ENCODE measurements around the gene BMP8A. TPM values are rescaled to one million over a fixed set of nuclear protein-coding genes. Genes with fewer than 3 reads are reported as not detected.

The BMP8A gene
- total and polyA plus RNA-seq, 4 experiments from 2014 or later, result not detected

- intact Hi-C loops (cut with micrococcal nuclease), result no loop called here
- Mint-ChIP-seq H3K4me1 (peaks cover 0 to 1% (median 0%) of the 10 kb centered on the region in 4 donors), H3K4me3 (no peak overlapping the region), H3K36me3 (peaks cover 43 to 53% of the 10 kb centered on the region in 2 donors), H3K27me3 (no peaks in the 10 kb centered on the region), H3K9me3 (no peaks in the 10 kb centered on the region), H3K27ac (peak overlapping the region in 1 of 7 donors; percentile 9)
- ChIA-PET POLR2A (ENCODE audit: partially characterized antibody) (no interaction called here), CTCF (ENCODE audit: partially characterized antibody) (interaction anchor here (1.4 kb wide), 1 partner anchor 33 kb away, joined by 4 read pairs; no protein-coding TSS in a partner anchor)
- Histone ChIP-seq H3K27ac (ENCODE audit: low read depth, low read length) (no peak overlapping the region), H3K9me3 (ENCODE audit: control insufficient read depth in 1 of 2, low read length in 2 of 2) (no peaks in the 10 kb centered on the region), H3K36me3 (ENCODE audit: insufficient read depth, low read length) (peaks cover 6% of the 10 kb centered on the region), H3K4me3 (ENCODE audit: low read length in 2 of 2) (no peak overlapping the region), H3K27me3 (ENCODE audit: insufficient read depth, low read length) (no peaks in the 10 kb centered on the region), H3K4me1 (ENCODE audit: insufficient read depth, low read length) (no peaks in the 10 kb centered on the region)
- no peak for DNase-seq
Observed at GRCh38 chr1:39544327-39544726, 52.9 kb downstream of the BMP8A start.

- ChIA-PET CTCF (ENCODE audit: partially characterized antibody) (no interaction called here), POLR2A (ENCODE audit: partially characterized antibody) (interaction anchor here (1.3 kb wide), 1 partner anchor 31 kb away, joined by 3 read pairs; the partner anchor contains the start of gene PABPC4)
- H3K36me3 ChIP-seq (ENCODE audit: insufficient read depth, low read length), result peaks cover 4% of the 10 kb centered on the region
- intact Hi-C loops (cut with micrococcal nuclease), result no loop called here
- H3K4me1 ChIP-seq (ENCODE audit: insufficient read depth, low read length), result no peaks in the 10 kb centered on the region
- Mint-ChIP-seq H3K27me3 (no peaks in the 10 kb centered on the region), H3K36me3 (peaks cover 44 to 50% of the 10 kb centered on the region in 2 donors), H3K4me3 (no peak overlapping the region), H3K4me1 (peaks cover 0 to 1% (median 0%) of the 10 kb centered on the region in 4 donors), H3K27ac (peak overlapping the region in 1 of 7 donors; percentile 48), H3K9me3 (no peaks in the 10 kb centered on the region)
- H3K27me3 ChIP-seq (ENCODE audit: insufficient read depth, low read length), result no peaks in the 10 kb centered on the region
- no peak overlapping the region for H3K27ac ChIP-seq (ENCODE audit: low read depth, low read length)
- H3K9me3 ChIP-seq (ENCODE audit: control insufficient read depth in 1 of 2, low read length in 2 of 2), result no peaks in the 10 kb centered on the region
- no peak for DNase-seq
- H3K4me3 ChIP-seq (ENCODE audit: low read length in 2 of 2), result no peak overlapping the region
Observed at GRCh38 chr1:39545531-39545930, 54.1 kb downstream of the BMP8A start.

- peak overlapping the region in 1 of 7 donors; percentile 27 for H3K27ac Mint-ChIP-seq
Observed at GRCh38 chr1:39554277-39554676, 62.8 kb downstream of the BMP8A start.

GRCh38 chr1:39561279-39561678 lies 69.8 kb downstream of the BMP8A start:
- POLR2A ChIA-PET (ENCODE audit: partially characterized antibody), result interaction anchor here (3.3 kb wide), 1 partner anchor 15 kb away, joined by 40 read pairs; the partner anchor contains the start of gene PABPC4
- Histone ChIP-seq H3K27ac (ENCODE audit: low read depth, low read length) (no peak overlapping the region), H3K4me1 (ENCODE audit: insufficient read depth, low read length) (peaks cover 15% of the 10 kb centered on the region), H3K36me3 (ENCODE audit: insufficient read depth, low read length) (peaks cover 55% of the 10 kb centered on the region), H3K27me3 (ENCODE audit: insufficient read depth, low read length) (no peaks in the 10 kb centered on the region), H3K4me3 (ENCODE audit: low read length in 2 of 2) (no peak overlapping the region), H3K9me3 (ENCODE audit: control insufficient read depth in 1 of 2, low read length in 2 of 2) (no peaks in the 10 kb centered on the region)
- Mint-ChIP-seq H3K4me1 (peaks cover 7 to 26% (median 17%) of the 10 kb centered on the region in 4 donors), H3K36me3 (peaks cover 59 to 77% of the 10 kb centered on the region in 2 donors), H3K4me3 (no peak overlapping the region), H3K9me3 (peaks cover 0 to 4% (median 0%) of the 10 kb centered on the region in 8 donors), H3K27ac (peak overlapping the region in 4 of 7 donors; percentile 1 to 52 (median 31)), H3K27me3 (no peaks in the 10 kb centered on the region)
- intact Hi-C loops (cut with micrococcal nuclease), result no loop called here
- DNase-seq, result no peak
- CTCF ChIA-PET (ENCODE audit: partially characterized antibody), result interaction anchor here (0.9 to 2.0 kb wide), 3 partner anchors 14 to 20 kb away, joined by 5 read pairs; no protein-coding TSS in a partner anchor

More at GRCh38 chr1:39554277-39554676, 62.8 kb downstream of the BMP8A start:
- Histone ChIP-seq H3K27me3 (ENCODE audit: insufficient read depth, low read length) (no peaks in the 10 kb centered on the region), H3K4me3 (ENCODE audit: low read length in 2 of 2) (no peak overlapping the region), H3K36me3 (ENCODE audit: insufficient read depth, low read length) (peaks cover 5% of the 10 kb centered on the region), H3K4me1 (ENCODE audit: insufficient read depth, low read length) (peaks cover 6% of the 10 kb centered on the region), H3K9me3 (ENCODE audit: control insufficient read depth in 1 of 2, low read length in 2 of 2) (no peaks in the 10 kb centered on the region), H3K27ac (ENCODE audit: low read depth, low read length) (no peak overlapping the region)
- intact Hi-C loops (cut with micrococcal nuclease), result no loop called here
- no peak for DNase-seq
- H3K4me1 Mint-ChIP-seq, result peaks cover 5 to 14% (median 7%) of the 10 kb centered on the region in 4 donors
- H3K9me3 Mint-ChIP-seq, result peaks cover 0 to 4% (median 0%) of the 10 kb centered on the region in 8 donors
- POLR2A ChIA-PET (ENCODE audit: partially characterized antibody), result no interaction called here
- CTCF ChIA-PET (ENCODE audit: partially characterized antibody), result no interaction called here
- no peak overlapping the region for H3K4me3 Mint-ChIP-seq
- H3K36me3 Mint-ChIP-seq, result peaks cover 18 to 20% of the 10 kb centered on the region in 2 donors
- no peaks in the 10 kb centered on the region for H3K27me3 Mint-ChIP-seq

GRCh38 chr1:39562886-39563285 lies 71.5 kb downstream of the BMP8A start:
- peaks cover 4 to 22% (median 14%) of the 10 kb centered on the region in 4 donors for H3K4me1 Mint-ChIP-seq
- H3K9me3 Mint-ChIP-seq, result peaks cover 0 to 2% (median 0%) of the 10 kb centered on the region in 8 donors
- H3K27ac Mint-ChIP-seq, result peak overlapping the region in 3 of 7 donors; percentile 52 to 77 (median 73)
- H3K4me3 Mint-ChIP-seq, result no peak overlapping the region
- intact Hi-C loops (cut with micrococcal nuclease), result no loop called here
- H3K36me3 Mint-ChIP-seq, result peaks cover 76 to 93% of the 10 kb centered on the region in 2 donors
- peaks cover 15% of the 10 kb centered on the region for H3K4me1 ChIP-seq (ENCODE audit: insufficient read depth, low read length)
- CTCF ChIA-PET (ENCODE audit: partially characterized antibody), result interaction anchor here (1.2 kb wide), 1 partner anchor 11 kb away, joined by 3 read pairs; no protein-coding TSS in a partner anchor
- POLR2A ChIA-PET (ENCODE audit: partially characterized antibody), result interaction anchor here (2.9 kb wide), 1 partner anchor 13 kb away, joined by 10 read pairs; no protein-coding TSS in a partner anchor
- H3K27me3 Mint-ChIP-seq, result no peaks in the 10 kb centered on the region
- no peak overlapping the region for H3K27ac ChIP-seq (ENCODE audit: low read depth, low read length)
- no peak for DNase-seq
- H3K27me3 ChIP-seq (ENCODE audit: insufficient read depth, low read length), result no peaks in the 10 kb centered on the region
- H3K9me3 ChIP-seq (ENCODE audit: control insufficient read depth in 1 of 2, low read length in 2 of 2), result no peaks in the 10 kb centered on the region
- no peak overlapping the region for H3K4me3 ChIP-seq (ENCODE audit: low read length in 2 of 2)
- H3K36me3 ChIP-seq (ENCODE audit: insufficient read depth, low read length), result peaks cover 70% of the 10 kb centered on the region

- intact Hi-C loops (cut with micrococcal nuclease), result no loop called here
- no peaks in the 10 kb centered on the region for H3K27me3 ChIP-seq (ENCODE audit: insufficient read depth, low read length)
- POLR2A ChIA-PET (ENCODE audit: partially characterized antibody), result interaction anchor here (2.9 kb wide), 1 partner anchor 12 kb away, joined by 10 read pairs; no protein-coding TSS in a partner anchor
- CTCF ChIA-PET (ENCODE audit: partially characterized antibody), result interaction anchor here (1.2 kb wide), 1 partner anchor 10 kb away, joined by 3 read pairs; no protein-coding TSS in a partner anchor
- H3K36me3 ChIP-seq (ENCODE audit: insufficient read depth, low read length), result peaks cover 76% of the 10 kb centered on the region
- Mint-ChIP-seq H3K4me3 (no peak overlapping the region), H3K4me1 (peaks cover 4 to 18% (median 13%) of the 10 kb centered on the region in 4 donors), H3K36me3 (peaks cover 81 to 96% of the 10 kb centered on the region in 2 donors), H3K9me3 (no peaks in the 10 kb centered on the region), H3K27me3 (no peaks in the 10 kb centered on the region), H3K27ac (no peak overlapping the region)
- H3K27ac ChIP-seq (ENCODE audit: low read depth, low read length), result no peak overlapping the region
- no peak overlapping the region for H3K4me3 ChIP-seq (ENCODE audit: low read length in 2 of 2)
- no peak for DNase-seq
- H3K9me3 ChIP-seq (ENCODE audit: control insufficient read depth in 1 of 2, low read length in 2 of 2), result no peaks in the 10 kb centered on the region
- H3K4me1 ChIP-seq (ENCODE audit: insufficient read depth, low read length), result peaks cover 10% of the 10 kb centered on the region
Observed at GRCh38 chr1:39563669-39564068, 72.2 kb downstream of the BMP8A start.

- Histone ChIP-seq H3K36me3 (ENCODE audit: insufficient read depth, low read length) (peaks cover 82% of the 10 kb centered on the region), H3K4me3 (ENCODE audit: low read length in 2 of 2) (no peak overlapping the region), H3K4me1 (ENCODE audit: insufficient read depth, low read length) (peaks cover 9% of the 10 kb centered on the region), H3K9me3 (ENCODE audit: control insufficient read depth in 1 of 2, low read length in 2 of 2) (no peaks in the 10 kb centered on the region), H3K27me3 (ENCODE audit: insufficient read depth, low read length) (no peaks in the 10 kb centered on the region), H3K27ac (ENCODE audit: low read depth, low read length) (no peak overlapping the region)
- peaks cover 81 to 96% of the 10 kb centered on the region in 2 donors for H3K36me3 Mint-ChIP-seq
- CTCF ChIA-PET (ENCODE audit: partially characterized antibody), result no interaction called here
- DNase-seq, result no peak
- POLR2A ChIA-PET (ENCODE audit: partially characterized antibody), result interaction anchor here (2.9 kb wide), 1 partner anchor 11 kb away, joined by 10 read pairs; no protein-coding TSS in a partner anchor
- intact Hi-C loops (cut with micrococcal nuclease), result no loop called here
- no peak overlapping the region for H3K27ac Mint-ChIP-seq
- no peaks in the 10 kb centered on the region for H3K9me3 Mint-ChIP-seq
- H3K27me3 Mint-ChIP-seq, result no peaks in the 10 kb centered on the region
- H3K4me3 Mint-ChIP-seq, result no peak overlapping the region
- H3K4me1 Mint-ChIP-seq, result peaks cover 2 to 11% (median 9%) of the 10 kb centered on the region in 4 donors
Observed at GRCh38 chr1:39564340-39564739, 72.9 kb downstream of the BMP8A start.

Measured in CD4-positive, alpha-beta memory T cell (primary cell).